K562 (cell line): ENCODE results near the gene TMEM154. TPM values are rescaled to one million over a fixed set of nuclear protein-coding genes. Genes with fewer than 3 reads are reported as not detected.
A peak's percentile ranks its signal among the peaks of the same experiment; 100 is the strongest.

Experiments
- ARNT ChIP-seq, 2 experiments: fragments of 450-650 bp; IDR thresholded peaks; 2 replicates each; pipeline ENCODE4 v1.6.1; 2016; ENCODE audit warnings: mild to moderate bottlenecking in 1 of 2
- EHMT2 ChIP-seq: fragments of 450-650 bp; IDR thresholded peaks from 2 replicates; pipeline ENCODE4 v1.6.1; 2018; ENCODE audit warnings: antibody characterized with exemption
- ELK3 ChIP-seq: fragments of 450-650 bp; formaldehyde crosslinking; IDR thresholded peaks from 2 replicates; pipeline ENCODE4 v1.4.0; 2020; ENCODE audit warnings: mild to moderate bottlenecking
- ERF ChIP-seq: fragments of 450-650 bp; formaldehyde crosslinking; IDR thresholded peaks from 2 replicates; pipeline ENCODE4 v1.4.0; 2020; ENCODE audit warnings: mild to moderate bottlenecking, mixed read lengths
- EZH2 ChIP-seq: IDR thresholded peaks from 2 replicates; pipeline ENCODE4 v1.6.1; 2012; ENCODE audit warnings: low read depth, mild to moderate bottlenecking, inconsistent platforms, low read length, borderline replicate concordance
- FIP1L1 ChIP-seq: fragments of 200-400 bp; formaldehyde crosslinking; IDR thresholded peaks from 2 replicates; pipeline ENCODE4 v1.6.1; 2018; ENCODE audit warnings: mild to moderate bottlenecking, low read depth, low read length; ENCODE audit not compliant: poor library complexity, severe bottlenecking
- FOSL1 ChIP-seq: fragments of 200-800 bp; sonication (Bioruptor generic); conservative IDR thresholded peaks from 2 replicates; pipeline ENCODE4 v1.6.1; 2016; ENCODE audit warnings: missing genetic modification characterization, missing compliant biosample characterization
- FOXA3 ChIP-seq, 2 experiments: fragments of 450-650 bp in 1 of 2; sonication (generic) in 1 of 2; formaldehyde crosslinking; IDR thresholded peaks in 1 of 2; conservative IDR thresholded peaks in 1 of 2; 2 replicates each; pipeline versions ENCODE4 v1.4.0 to v1.8.0; 2020 to 2022; ENCODE audit warnings: mild to moderate bottlenecking in 2 of 2, missing genetic modification reagents in 1 of 2
- GATAD2B ChIP-seq: fragments of 450-650 bp; IDR thresholded peaks from 2 replicates; pipeline ENCODE4 v1.6.1; 2017; ENCODE audit warnings: mild to moderate bottlenecking, borderline replicate concordance
- HDAC8 ChIP-seq: fragments of 450-650 bp; IDR thresholded peaks from 2 replicates; pipeline ENCODE4 v1.6.1; 2016; ENCODE audit warnings: mild to moderate bottlenecking, missing genetic modification characterization, moderate library complexity, missing compliant biosample characterization
- HIVEP1 ChIP-seq: fragments of 250-450 bp; sonication (Bioruptor Pico); IDR thresholded peaks from 2 replicates; pipeline ENCODE4 v1.4.0; 2020; ENCODE audit warnings: mild to moderate bottlenecking
- HNRNPH1 ChIP-seq: fragments of 200-400 bp; formaldehyde crosslinking; optimal IDR thresholded peaks from 2 replicates; pipeline ENCODE3; 2017; ENCODE audit warnings: low read depth, mild to moderate bottlenecking, low read length, moderate library complexity
- NR2C2 ChIP-seq, 2 experiments: fragments of 200-800 bp in 1 of 2; sonication (Bioruptor generic) in 1 of 2; sonication (generic) in 1 of 2; formaldehyde crosslinking in 1 of 2; IDR thresholded peaks; 2 replicates each; pipeline versions ENCODE4 v1.6.1 to v1.8.0; 2016 to 2022; ENCODE audit warnings: mild to moderate bottlenecking in 1 of 2, missing compliant biosample characterization in 1 of 2, missing genetic modification characterization in 1 of 2, missing genetic modification reagents in 1 of 2
- NRF1 ChIP-seq, 2 experiments: fragments of 450-650 bp; IDR thresholded peaks in 1 of 2; conservative IDR thresholded peaks in 1 of 2; 2 replicates each; pipeline ENCODE4 v1.6.1; 2014; ENCODE audit warnings: mild to moderate bottlenecking in 2 of 2
- POLR2AphosphoS2 ChIP-seq: IDR thresholded peaks from 2 replicates; pipeline ENCODE4 v1.6.1; 2012; ENCODE audit warnings: low read length, improper control_type of control experiment
- SOX6 ChIP-seq: fragments of 450-650 bp; IDR thresholded peaks from 2 replicates; pipeline ENCODE4 v1.6.1; 2014; ENCODE audit warnings: mild to moderate bottlenecking
- SP2 ChIP-seq: IDR thresholded peaks from 2 replicates; pipeline ENCODE4 v1.6.1; 2011; ENCODE audit warnings: mild to moderate bottlenecking, low read depth, low read length, moderate library complexity; ENCODE audit not compliant: poor library complexity, severe bottlenecking; ENCODE audit errors: extremely low read depth
- TAL1 ChIP-seq: fragments of 450-650 bp; IDR thresholded peaks from 2 replicates; pipeline ENCODE4 v1.6.1; 2016; ENCODE audit warnings: mild to moderate bottlenecking
- TCF7L2 ChIP-seq: fragments of 150-350 bp; IDR thresholded peaks from 2 replicates; pipeline ENCODE4 v1.6.1; 2016; ENCODE audit warnings: low read depth, mild to moderate bottlenecking, low read length, moderate library complexity
- TEAD4 ChIP-seq, 2 experiments: sonication (generic) in 1 of 2; formaldehyde crosslinking in 1 of 2; IDR thresholded peaks; 2 replicates each; pipeline versions ENCODE4 v1.6.1 to v1.8.0; 2012 to 2022; ENCODE audit warnings: borderline replicate concordance in 1 of 2, inconsistent platforms in 1 of 2, low read length in 1 of 2, mild to moderate bottlenecking in 1 of 2, missing genetic modification reagents in 1 of 2
- YY1 ChIP-seq, 3 experiments: IDR thresholded peaks; 2 replicates each; pipeline ENCODE4 v1.6.1; 2011; ENCODE audit warnings: low read length in 2 of 3, mild to moderate bottlenecking in 2 of 3, moderate library complexity in 2 of 3, borderline replicate concordance in 1 of 3, control low read depth in 1 of 3, low read depth in 1 of 3; ENCODE audit not compliant: insufficient read depth in 3 of 3, insufficient replicate concordance in 2 of 3, control insufficient read depth in 1 of 3, insufficient read length in 1 of 3; ENCODE audit errors: extremely low read depth in 1 of 3
- ZBTB2 ChIP-seq: fragments of 450-650 bp; IDR thresholded peaks from 2 replicates; pipeline ENCODE4 v1.6.1; 2016; ENCODE audit warnings: antibody characterized with exemption
- ZC3H4 ChIP-seq: sonication (generic); formaldehyde crosslinking; IDR thresholded peaks from 2 replicates; pipeline ENCODE4 v1.9.0; 2021; ENCODE audit warnings: missing genetic modification reagents, borderline replicate concordance
- polyA plus RNA-seq, 8 experiments: library from polyadenylated mRNA; depleted of rRNA in 4 of 8; stranded (reverse) in 5 of 8; unstranded in 3 of 8; fragments of >200 nt; fragmentation: Nextera tagmentation in 2 of 8; fragmentation: Illumina TruSeq in 1 of 8; extraction: Ambion mirVana in 2 of 8; extraction: Trizol in 1 of 8; gene quantifications; 2 replicates each; pipeline versions ENCODE4 v1.2.1 to v1.2.3, GENCODE V29; 2011 to 2014; ENCODE audit warnings: inconsistent platforms in 1 of 8, missing spikeins in 1 of 8
- total RNA-seq, 7 experiments: library from RNA; depleted of rRNA in 6 of 7; stranded (reverse); fragments of >200 nt in 6 of 7; fragmentation: Illumina TruSeq in 2 of 7; extraction: Trizol in 2 of 7; gene quantifications; 2 replicates each; pipeline versions ENCODE4 v1.2.1 to v1.2.3, GENCODE V29; 2011 to 2021; ENCODE audit warnings: low replicate concordance in 1 of 7
- TF ChIP-seq, protein P1 (sequence below): fragments of 250-450 bp; sonication (Bioruptor Pico); IDR thresholded peaks from 2 replicates; pipeline ENCODE4 v1.8.0; 2021; ENCODE audit warnings: moderate library complexity, mild to moderate bottlenecking, inconsistent platforms

The TMEM154 gene
- total and polyA plus RNA-seq, 9 of the 15 experiments (the other 6 are each of a cell fraction or from before 2014, with no cell fraction given), result 0.13 to 1.8 (median 0.58) TPM

- TF ChIP-seq TCF7L2 (no peak), FIP1L1 (no peak), EZH2 (no peak), HNRNPH1 (no peak), ERF (no peak), NRF1 (conservative IDR thresholded peaks at IDR 0.05 in 1 of 2, IDR thresholded peaks at IDR 0.05 in 1 of 2) (no peak), ZC3H4 (CRISPR knock-in tag) (no peak), FOSL1 (tag) (peak; percentile 92), NR2C2 (CRISPR knock-in tag; IDR thresholded peaks at IDR 0.05) (no peak), NR2C2 (tag; IDR thresholded peaks at IDR 0.05) (peak; percentile 60), ELK3 (CRISPR knock-in tag) (no peak), GATAD2B (no peak), FOXA3 (CRISPR knock-in tag; conservative IDR thresholded peaks at IDR 0.05 in 1 of 2, IDR thresholded peaks at IDR 0.05 in 1 of 2) (no peak), POLR2AphosphoS2 (no peak), HDAC8 (no peak), EHMT2 (no peak), SP2 (no peak), TEAD4 (IDR thresholded peaks at IDR 0.05; ENCODE audit: low read length) (peak; percentile 41; the same call in 1 of the 2 replicates), TEAD4 (CRISPR knock-in tag; IDR thresholded peaks at IDR 0.05; ENCODE audit: borderline replicate concordance) (no peak), HIVEP1 (no peak), SOX6 (no peak), ARNT (IDR thresholded peaks at IDR 0.05) (no peak), YY1 (IDR thresholded peaks at IDR 0.05; ENCODE audit: borderline replicate concordance in 1 of 3, control insufficient read depth in 1 of 3, extremely low read depth in 1 of 3, insufficient read depth in 3 of 3, insufficient read length in 1 of 3, insufficient replicate concordance in 2 of 3, low read depth in 1 of 3, low read length in 2 of 3) (no peak), ZBTB2 (no peak), TAL1 (no peak)
- TF ChIP-seq, protein P1, sequence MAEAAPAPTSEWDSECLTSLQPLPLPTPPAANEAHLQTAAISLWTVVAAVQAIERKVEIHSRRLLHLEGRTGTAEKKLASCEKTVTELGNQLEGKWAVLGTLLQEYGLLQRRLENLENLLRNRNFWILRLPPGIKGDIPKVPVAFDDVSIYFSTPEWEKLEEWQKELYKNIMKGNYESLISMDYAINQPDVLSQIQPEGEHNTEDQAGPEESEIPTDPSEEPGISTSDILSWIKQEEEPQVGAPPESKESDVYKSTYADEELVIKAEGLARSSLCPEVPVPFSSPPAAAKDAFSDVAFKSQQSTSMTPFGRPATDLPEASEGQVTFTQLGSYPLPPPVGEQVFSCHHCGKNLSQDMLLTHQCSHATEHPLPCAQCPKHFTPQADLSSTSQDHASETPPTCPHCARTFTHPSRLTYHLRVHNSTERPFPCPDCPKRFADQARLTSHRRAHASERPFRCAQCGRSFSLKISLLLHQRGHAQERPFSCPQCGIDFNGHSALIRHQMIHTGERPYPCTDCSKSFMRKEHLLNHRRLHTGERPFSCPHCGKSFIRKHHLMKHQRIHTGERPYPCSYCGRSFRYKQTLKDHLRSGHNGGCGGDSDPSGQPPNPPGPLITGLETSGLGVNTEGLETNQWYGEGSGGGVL (CRISPR knock-in tag), result no peak
Measured at GRCh38 chr4:152581536-152582160, 98.1 kb downstream of the TMEM154 start (continued).
